HG02870 (cell line): ENCODE results near the gene ZNF823.

Experiments used
- ATAC-seq: cut with Tn5 transposase; IDR thresholded peaks from one replicate; pipeline ENCODE4 v1.9.1; 2021; ENCODE audit warnings: mild to moderate bottlenecking, moderate library complexity; ENCODE audit not compliant: unreplicated experiment

Gene ZNF823

DNA sequence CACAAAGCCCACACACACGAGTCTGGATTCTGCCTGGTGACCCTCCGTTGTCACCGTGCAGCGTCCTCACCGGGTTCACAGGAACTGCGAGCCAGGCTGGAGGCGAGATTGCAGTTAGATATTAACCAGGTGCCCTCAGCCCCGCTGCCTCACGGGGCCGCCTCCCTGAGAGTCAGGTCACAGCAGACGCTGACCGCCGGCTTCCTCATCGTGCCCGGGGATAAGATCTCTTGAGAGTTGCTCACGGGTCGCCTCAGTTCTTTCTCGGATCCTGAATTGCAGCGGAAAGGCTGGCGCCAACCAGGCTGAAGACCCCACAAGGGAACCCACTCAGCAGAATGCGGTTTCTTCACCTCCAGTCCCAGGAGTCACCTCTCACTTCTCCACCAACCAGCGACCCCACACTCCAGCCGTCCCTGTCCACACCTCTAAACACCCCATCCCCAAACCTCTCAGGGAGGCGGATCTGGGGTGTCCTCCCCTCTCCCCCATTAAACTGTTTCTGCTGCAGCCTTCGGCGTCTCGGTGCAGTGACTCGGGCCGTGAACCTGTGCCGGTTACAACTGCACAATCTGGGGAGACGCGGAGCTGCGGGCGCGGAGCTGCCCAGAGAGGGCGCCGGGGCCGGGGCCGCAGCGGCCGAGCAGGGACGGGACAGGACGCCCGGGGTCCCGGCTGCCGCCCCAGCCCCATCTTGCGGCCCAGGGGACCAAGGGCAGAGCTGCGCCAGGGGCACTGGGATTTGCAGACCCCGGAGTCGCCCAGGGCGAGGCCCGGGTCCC, 591 bp downstream of the ZNF823 start:
- ATAC-seq = peak; percentile 31

GRCh38 chr19:11736696-11737095, 2.0 kb downstream of the ZNF823 start:
- no peak for ATAC-seq

DNA sequence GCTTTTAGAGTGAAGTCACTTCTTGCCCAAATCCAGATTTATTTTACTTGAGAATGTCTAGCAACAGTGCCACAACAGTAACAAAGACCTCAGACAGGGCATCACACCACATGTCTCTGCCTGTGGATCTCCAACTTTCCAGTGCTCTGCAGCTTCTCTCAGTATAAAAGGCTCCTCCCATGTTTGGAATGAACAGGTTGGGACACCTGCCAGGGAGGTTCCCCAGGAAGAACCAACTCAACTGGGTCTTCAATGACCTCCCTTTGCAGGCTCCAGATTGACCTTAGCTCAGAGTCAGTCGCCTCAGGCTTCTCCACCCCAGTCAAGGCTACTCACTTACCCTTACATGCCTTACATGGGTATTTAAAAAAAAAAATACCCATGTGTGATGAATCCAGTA, 3.4 kb downstream of the ZNF823 start:
- no peak for ATAC-seq

DNA sequence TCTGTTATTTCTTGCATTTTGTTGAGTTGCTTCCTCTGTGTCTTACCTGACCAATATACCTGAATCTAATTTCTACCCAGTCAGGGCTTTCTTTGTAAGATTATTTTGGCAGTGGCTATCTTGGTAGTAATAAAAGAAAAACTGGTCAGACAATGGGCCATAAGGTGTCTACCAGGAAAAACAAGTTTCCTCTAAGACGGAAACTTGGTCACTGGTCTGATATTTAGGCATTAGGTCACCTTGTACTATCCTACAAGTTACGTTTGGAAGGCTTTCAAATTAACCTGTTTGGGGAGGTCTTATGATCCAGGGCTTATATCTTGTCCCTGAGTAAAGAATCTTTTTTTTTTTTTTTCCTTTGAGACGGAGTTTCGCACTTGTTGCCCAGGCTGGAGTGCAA, 9.2 kb downstream of the ZNF823 start:
- no peak for ATAC-seq

DNA sequence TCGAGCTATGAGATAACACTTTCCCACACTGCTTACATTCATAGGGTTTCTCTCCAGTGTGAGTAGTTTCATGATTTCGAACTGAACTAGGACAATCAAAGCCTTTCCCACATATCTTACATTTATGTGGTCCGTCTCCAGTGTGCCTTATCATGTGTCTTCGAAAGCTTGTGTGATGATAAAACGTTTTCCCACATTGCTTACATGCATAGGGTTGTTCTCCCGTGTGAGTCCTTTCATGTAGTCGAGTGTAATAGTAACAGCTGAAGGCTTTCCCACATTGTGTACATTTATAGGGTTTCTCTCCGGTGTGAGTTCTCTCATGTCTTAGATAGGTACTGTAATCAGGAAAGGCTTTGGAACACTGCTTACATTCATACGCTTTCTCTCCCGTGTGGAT, 16.3 kb downstream of the ZNF823 start:
- ATAC-seq = no peak

- no peak for ATAC-seq
Measured at GRCh38 chr19:11721681-11722080, 17.1 kb downstream of the ZNF823 start.

GRCh38 chr19:11710313-11710712, 28.4 kb downstream of the ZNF823 start:
- ATAC-seq = no peak

- no peak for ATAC-seq
Measured at GRCh38 chr19:11708457-11708856, 30.3 kb downstream of the ZNF823 start.

GRCh38 chr19:11705474-11705873, 33.3 kb downstream of the ZNF823 start:
- no peak for ATAC-seq

DNA sequence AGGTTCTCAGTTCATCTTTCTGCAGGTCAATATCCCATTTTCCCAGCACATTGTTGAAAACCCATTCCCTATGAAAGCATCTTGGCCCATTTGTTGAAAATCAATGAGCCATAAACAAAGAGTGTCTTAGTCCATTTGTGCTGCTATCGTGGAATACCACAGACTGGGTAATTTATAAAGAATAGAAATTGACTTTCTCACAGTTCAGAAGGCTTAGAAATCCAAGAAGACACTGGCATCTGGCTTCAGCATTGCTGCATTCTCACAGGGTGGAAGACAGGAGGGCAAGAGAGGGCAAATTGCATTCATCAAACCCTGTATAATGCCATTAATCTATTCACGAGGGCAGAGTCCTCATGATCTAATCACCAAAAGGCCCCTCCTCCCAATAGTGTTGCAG, 34.1 kb downstream of the ZNF823 start:
- no peak for ATAC-seq

DNA sequence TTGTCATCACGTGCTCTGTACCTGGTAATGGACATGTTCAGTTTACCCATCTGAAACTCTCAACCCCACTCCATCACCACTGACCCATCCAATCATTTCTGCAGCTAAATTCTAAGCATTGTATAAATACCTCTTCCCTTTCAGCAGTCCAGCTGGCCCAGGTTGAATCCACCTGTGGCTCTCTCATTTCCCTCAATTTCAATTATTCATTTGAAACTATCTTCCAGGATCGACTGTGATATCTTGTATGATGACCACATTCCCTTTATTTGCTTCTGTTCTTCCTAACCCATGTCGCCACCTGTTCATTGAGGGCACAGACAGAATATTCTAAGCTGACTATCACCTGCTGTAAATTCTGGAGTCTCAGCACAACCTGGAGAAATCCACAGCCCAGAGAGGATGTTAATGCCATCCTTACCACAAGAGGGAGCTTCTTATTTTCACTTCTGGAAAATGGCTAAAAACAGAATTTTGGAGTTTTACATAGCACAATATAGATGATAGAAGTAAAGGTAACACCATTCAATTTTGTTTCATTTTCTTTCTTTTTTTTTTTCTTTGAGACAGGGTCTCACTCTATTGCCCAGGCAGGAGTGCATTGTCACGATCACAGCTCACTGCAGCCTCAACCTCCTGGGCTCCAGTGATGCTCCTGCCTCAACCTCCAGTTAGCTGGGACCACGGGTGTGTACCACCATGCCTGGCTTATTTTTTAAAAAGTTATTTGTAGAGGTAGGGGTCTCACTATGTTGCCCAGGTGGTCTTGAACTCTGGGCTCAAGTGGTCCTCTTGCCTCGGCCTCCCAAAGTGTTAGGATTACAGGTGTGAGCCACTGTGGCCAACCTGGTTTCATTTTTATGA, 38.6 kb downstream of the ZNF823 start:
- no peak for ATAC-seq

- no peak for ATAC-seq
Measured at GRCh38 chr19:11698231-11698630, 40.5 kb downstream of the ZNF823 start.

DNA sequence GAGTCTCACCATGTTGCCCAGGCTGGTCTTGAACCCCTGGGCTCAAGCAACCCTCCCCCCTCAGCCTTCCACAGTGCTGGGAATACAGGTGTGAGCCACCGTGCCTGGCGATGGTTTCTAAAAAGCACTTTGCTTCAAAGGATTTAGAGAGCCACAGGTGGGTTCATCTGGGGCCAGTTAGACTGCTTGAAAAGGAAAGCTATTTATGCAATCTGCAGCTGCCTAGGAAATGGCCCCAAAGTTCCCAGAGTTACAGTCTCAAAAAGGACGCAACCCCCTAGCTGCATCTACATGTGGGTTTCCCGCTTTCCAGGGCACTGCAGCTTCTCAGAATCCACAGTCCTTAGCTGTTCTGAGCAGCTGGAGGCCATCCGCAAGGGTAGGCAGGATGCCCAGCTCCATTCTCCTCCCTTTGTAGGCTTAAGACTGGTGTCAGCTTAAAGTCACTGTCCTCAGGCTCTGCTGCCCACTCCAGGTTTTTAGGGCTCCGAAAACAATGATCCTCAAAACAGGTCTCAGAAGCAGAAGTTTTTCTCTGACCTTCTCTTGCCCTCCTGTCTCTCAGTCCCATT, 41.4 kb downstream of the ZNF823 start:
- ATAC-seq = no peak

GRCh38 chr19:11694533-11695439, 44.0 kb downstream of the ZNF823 start:
- peak; percentile 89 for ATAC-seq

DNA sequence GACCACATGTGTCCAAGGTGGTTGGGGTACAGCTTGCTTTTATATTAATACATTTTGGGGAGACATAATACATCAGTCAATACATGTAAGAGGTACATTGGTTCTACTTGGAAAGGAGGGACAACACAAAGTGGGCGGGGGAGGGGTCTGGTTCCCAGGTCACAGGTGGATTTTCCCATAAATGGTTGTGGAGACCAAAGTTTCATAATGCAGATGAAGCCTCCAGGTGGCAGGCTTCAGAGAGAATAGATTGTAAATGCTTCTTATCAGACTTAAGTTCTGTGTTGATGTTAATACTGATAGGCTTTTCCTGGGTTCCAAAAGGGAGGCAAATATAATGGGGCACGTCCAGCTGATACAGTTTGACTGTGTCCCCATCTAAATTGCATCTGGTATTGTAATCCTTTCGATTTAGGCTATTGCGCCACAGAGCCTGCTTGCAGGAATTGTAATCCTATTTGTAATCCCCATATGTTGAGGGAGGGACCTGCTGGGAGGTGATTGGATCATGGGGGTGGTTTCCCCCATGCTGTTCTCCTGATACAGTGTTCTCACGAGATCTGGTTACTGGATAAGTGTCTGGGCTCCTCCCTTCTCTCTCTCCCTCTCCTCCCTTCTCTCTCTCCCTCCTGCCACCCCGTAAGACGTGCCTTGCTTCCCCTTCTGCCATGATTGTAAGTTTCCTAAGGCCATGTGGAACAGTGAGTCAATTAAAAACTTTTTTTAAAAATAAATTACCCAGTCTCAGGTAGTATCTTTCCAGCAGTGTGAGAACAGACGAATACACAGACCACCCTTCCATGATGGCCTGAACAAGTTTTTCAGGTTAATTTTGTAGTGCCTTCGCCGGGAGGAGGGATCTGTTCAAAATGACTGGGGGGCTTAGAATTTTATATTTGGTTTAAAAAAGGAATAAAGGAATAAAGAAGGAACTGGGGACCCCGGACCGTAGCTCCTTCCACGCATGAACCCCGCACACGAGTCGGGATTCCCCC, 44.9 kb downstream of the ZNF823 start:
- no peak for ATAC-seq

DNA sequence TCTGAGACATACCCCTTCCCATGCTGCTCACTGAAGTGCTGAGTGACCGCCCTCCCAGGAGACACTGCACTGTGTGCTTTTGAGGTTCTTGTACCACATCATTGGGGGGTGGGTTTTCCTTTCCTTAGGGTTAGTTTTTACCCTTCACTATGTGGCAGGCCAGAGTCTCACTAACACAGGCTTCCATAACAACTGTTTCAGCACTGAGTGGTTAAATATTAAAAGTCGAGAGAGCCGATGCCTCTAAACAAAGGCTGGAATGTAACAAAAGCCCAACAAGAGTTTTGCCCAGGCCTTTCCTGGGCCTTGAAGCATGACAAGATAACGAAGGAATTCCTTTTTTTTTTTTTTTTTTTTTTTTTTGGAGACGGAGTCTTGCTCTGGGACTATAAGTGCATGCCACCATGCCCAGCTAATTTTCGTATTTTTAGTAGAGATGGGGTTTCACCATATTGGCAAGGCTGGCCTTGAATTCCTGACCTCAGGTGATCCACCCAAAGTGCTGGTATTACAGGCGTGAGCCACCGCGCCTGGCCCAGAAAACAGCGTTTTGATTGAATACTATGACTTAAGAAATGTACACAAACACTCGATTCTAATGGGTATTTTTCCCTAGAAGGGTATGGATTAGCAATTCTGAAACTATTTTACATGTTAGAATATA, 46.5 kb downstream of the ZNF823 start:
- no peak for ATAC-seq

GRCh38 chr19:11685676-11686650, 52.8 kb downstream of the ZNF823 start:
- ATAC-seq = no peak
